Measurements from ENCODE around the gene ARFGEF3. TPM values are rescaled to one million over a fixed set of nuclear protein-coding genes. Genes with fewer than 3 reads are reported as not detected.
A peak's percentile ranks its signal among the peaks of the same experiment; 100 is the strongest.

ARFGEF3 gene
- total RNA-seq, 4 donors from 2014 or later, result 8.9 to 12.0 (median 10.5) TPM

GRCh38 chr6:138219901-138220300 lies 58.2 kb downstream of the ARFGEF3 start:
- no peak for DNase-seq
- TF ChIP-seq, protein P1, sequence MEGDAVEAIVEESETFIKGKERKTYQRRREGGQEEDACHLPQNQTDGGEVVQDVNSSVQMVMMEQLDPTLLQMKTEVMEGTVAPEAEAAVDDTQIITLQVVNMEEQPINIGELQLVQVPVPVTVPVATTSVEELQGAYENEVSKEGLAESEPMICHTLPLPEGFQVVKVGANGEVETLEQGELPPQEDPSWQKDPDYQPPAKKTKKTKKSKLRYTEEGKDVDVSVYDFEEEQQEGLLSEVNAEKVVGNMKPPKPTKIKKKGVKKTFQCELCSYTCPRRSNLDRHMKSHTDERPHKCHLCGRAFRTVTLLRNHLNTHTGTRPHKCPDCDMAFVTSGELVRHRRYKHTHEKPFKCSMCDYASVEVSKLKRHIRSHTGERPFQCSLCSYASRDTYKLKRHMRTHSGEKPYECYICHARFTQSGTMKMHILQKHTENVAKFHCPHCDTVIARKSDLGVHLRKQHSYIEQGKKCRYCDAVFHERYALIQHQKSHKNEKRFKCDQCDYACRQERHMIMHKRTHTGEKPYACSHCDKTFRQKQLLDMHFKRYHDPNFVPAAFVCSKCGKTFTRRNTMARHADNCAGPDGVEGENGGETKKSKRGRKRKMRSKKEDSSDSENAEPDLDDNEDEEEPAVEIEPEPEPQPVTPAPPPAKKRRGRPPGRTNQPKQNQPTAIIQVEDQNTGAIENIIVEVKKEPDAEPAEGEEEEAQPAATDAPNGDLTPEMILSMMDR (IDR thresholded peaks at IDR 0.05), result no peak
- no peak for TF ChIP-seq POLR2A (IDR thresholded peaks at IDR 0.05)
- H3K27ac ChIP-seq, result no peak overlapping the region
- H3K27me3 ChIP-seq, result no peaks in the 10 kb centered on the region
- H3K9me3 ChIP-seq, result no peaks in the 10 kb centered on the region
- H3K36me3 ChIP-seq, result no peaks in the 10 kb centered on the region
- no peaks in the 10 kb centered on the region for H3K4me1 ChIP-seq
- no peak overlapping the region for H3K4me3 ChIP-seq

DNA sequence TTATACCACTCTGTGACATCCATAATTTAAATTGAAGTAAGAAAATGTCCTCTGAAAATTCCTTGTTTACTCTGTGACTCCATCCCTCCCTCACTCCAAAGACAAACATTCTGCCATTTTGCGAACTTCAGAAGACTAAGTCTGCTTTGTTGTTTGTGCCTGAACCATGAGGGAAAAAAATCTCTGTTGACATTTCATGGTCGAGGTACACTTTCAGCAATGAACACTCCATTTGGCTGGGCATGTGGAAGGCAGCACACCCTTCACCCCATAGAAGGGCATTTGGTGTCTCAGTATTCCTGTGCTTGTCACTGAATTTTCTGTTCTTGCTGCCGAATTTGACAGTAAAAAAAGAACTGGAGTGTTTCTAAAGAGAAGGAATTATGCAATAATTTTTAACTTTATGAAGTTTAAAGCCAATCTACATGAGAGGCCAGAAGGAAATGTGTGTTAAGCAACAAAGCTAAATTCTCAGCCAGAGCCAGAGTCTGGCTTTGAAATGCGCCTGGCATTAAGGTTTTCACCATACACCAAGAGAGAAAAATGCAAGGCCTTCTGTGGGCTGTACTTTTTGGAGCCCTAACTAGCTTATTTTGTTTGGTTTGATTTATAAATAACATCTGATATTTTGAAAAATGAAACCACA lies 61.3 kb downstream of the ARFGEF3 start:
- Histone ChIP-seq H3K27ac (no peak overlapping the region), H3K9me3 (no peaks in the 10 kb centered on the region), H3K4me3 (no peak overlapping the region), H3K36me3 (no peaks in the 10 kb centered on the region), H3K27me3 (no peaks in the 10 kb centered on the region), H3K4me1 (no peaks in the 10 kb centered on the region)
- DNase-seq, result no peak
- TF ChIP-seq POLR2A (IDR thresholded peaks at IDR 0.05), result no peak
- TF ChIP-seq, protein P1 (IDR thresholded peaks at IDR 0.05), result no peak

DNA sequence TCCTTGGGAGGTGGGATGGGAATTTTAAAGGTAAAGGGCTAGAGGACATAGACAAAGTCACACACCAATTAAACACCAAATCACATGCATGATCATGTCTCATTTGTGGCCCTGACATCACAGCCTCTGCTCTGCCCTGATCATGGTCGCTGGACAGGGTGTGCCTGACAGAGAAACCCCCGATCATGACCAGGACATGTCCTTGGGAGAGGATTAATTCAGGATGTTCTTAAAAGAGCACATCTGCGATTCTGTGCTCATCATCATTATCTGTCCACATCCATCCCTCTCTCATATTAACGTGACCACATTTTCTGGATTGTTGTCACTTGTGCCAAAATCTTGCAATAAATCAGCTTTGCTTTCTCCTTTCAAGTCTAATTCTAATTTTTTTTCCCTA lies 64.2 kb downstream of the ARFGEF3 start:
- no peaks in the 10 kb centered on the region for H3K4me1 ChIP-seq
- no peaks in the 10 kb centered on the region for H3K36me3 ChIP-seq
- H3K27ac ChIP-seq, result no peak overlapping the region

GRCh38 chr6:138226700-138227315 lies 65.1 kb downstream of the ARFGEF3 start:
- no peaks in the 10 kb centered on the region for H3K9me3 ChIP-seq
- no peaks in the 10 kb centered on the region for H3K4me1 ChIP-seq
- TF ChIP-seq, protein P1 (IDR thresholded peaks at IDR 0.05), result no peak
- TF ChIP-seq POLR2A (IDR thresholded peaks at IDR 0.05), result no peak
- no peaks in the 10 kb centered on the region for H3K36me3 ChIP-seq
- no peaks in the 10 kb centered on the region for H3K27me3 ChIP-seq
- peak overlapping the region in 2 of 4 donors; percentile 55 to 56 for H3K27ac ChIP-seq
- DNase-seq, result no peak
- H3K4me3 ChIP-seq, result peak overlapping the region in 2 of 4 donors; percentile 11 to 19

More for the DNA sequence above, 64.2 kb downstream of the ARFGEF3 start:
- TF ChIP-seq POLR2A (IDR thresholded peaks at IDR 0.05), result no peak
- TF ChIP-seq, protein P1 (IDR thresholded peaks at IDR 0.05), result no peak
- Histone ChIP-seq H3K27me3 (no peaks in the 10 kb centered on the region), H3K4me3 (no peak overlapping the region), H3K9me3 (no peaks in the 10 kb centered on the region)
- no peak for DNase-seq

DNA sequence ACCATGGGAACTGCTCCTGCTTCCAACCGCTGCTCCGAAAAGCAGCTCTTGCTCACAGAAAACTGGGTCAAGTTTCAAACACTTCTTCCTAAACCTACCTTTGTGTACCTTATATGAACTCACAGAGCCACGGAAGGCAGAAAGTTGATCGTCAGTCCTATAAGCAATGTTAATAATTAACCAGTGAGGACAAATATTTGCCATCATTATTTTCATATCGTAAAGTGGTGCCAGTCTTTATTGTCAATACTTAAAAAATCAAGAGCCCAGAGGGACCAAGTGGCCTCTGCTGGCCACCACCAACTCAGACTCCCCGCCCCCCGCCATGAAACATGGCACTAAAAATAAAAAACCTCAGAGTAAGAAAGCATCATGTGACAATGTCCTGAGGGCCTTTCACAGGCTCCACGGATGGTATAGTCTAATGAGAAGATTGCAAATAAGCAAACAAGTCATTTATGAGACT lies 65.6 kb downstream of the ARFGEF3 start:
- peak overlapping the region in 2 of 4 donors; percentile 55 to 56 for H3K27ac ChIP-seq
- TF ChIP-seq POLR2A (IDR thresholded peaks at IDR 0.05), result no peak
- TF ChIP-seq, protein P1 (IDR thresholded peaks at IDR 0.05), result no peak
- no peaks in the 10 kb centered on the region for H3K36me3 ChIP-seq
- H3K9me3 ChIP-seq, result no peaks in the 10 kb centered on the region
- no peaks in the 10 kb centered on the region for H3K27me3 ChIP-seq
- H3K4me1 ChIP-seq, result no peaks in the 10 kb centered on the region
- H3K4me3 ChIP-seq, result peak overlapping the region in 2 of 4 donors; percentile 11 to 19
- DNase-seq, result peak in 1 of 3 donors; percentile 60
